Right lobe of liver (tissue), 6 donors: ENCODE measurements around the gene STMND1. TPM values are rescaled to one million over a fixed set of nuclear protein-coding genes. Genes with fewer than 3 reads are reported as not detected.

Experiments used
- ATAC-seq, 4 donors: fragments of 200-7000 bp; cut with Tn5 transposase; one replicate each; pipeline ENCODE4 v1.9.1; 2020; ENCODE audit warnings: mild to moderate bottlenecking in 4 of 4, moderate library complexity in 4 of 4
- DNase-seq, 3 donors: peaks; one replicate each; pipeline ENCODE4 v3.0.0-alpha.2; 2020
- H3K27ac ChIP-seq, 3 donors: fragments of 200-600 bp; one replicate each; pipeline ENCODE4 v1.8.0; 2022
- H3K27me3 ChIP-seq, 2 donors: fragments of 200-600 bp; one replicate each; pipeline ENCODE4 v1.8.0; 2022
- H3K36me3 ChIP-seq, 4 donors: fragments of 200-600 bp; sonication (generic) in 1 of 4; one replicate each; pipeline versions ENCODE4 v1.5.1 to v1.8.0; 2017 to 2022; ENCODE audit warnings: control low read depth in 1 of 4
- H3K4me1 ChIP-seq, 4 donors: fragments of 200-600 bp; sonication (generic) in 1 of 4; one replicate each; pipeline versions ENCODE4 v1.5.1 to v1.8.0; 2017 to 2022; ENCODE audit warnings: control low read depth in 1 of 4
- H3K4me3 ChIP-seq, 3 donors: fragments of 200-600 bp; one replicate each; pipeline ENCODE4 v1.8.0; 2022
- H3K9me3 ChIP-seq, 4 donors: fragments of 200-600 bp; sonication (generic) in 1 of 4; one replicate each; pipeline versions ENCODE4 v1.5.1 to v1.8.0; 2017 to 2022; ENCODE audit warnings: control low read depth in 1 of 4
- POLR2A ChIP-seq: fragments of 450-650 bp; IDR thresholded peaks from one replicate; pipeline ENCODE4 v1.6.1; 2017; ENCODE audit warnings: antibody characterized with exemption, mild to moderate bottlenecking
- WGBS: methylation state at CpG from one replicate; pipeline ENCODE4 v1.1.6; 2018; ENCODE audit warnings: low coverage, low lambda C conversion rate; ENCODE audit not compliant: insufficient coverage; ENCODE audit errors: missing lambda C conversion rate; 5-methylcytosine and 5-hydroxymethylcytosine counted together
- intact Hi-C, 2 donors: fragments of 100-400 bp; cut with DNase I; formaldehyde crosslinking; loops; one replicate each; pipeline versions ENCODE4 v1.11.2 to v1.14.1; 2022
- total RNA-seq, 6 experiments: library from RNA; depleted of rRNA in 2 of 6; stranded (reverse); fragments of >200 nt in 2 of 6; fragmentation: NEBNext Ultra II Directional in 3 of 6; extraction: Animal tissue kit (Norgen Biotek cat#: 25700) in 3 of 6; gene quantifications; one replicate each; pipeline versions ENCODE4 v1.1.0 to v1.2.4, GENCODE V29; 2016 to 2023
- TF ChIP-seq, protein P1 (sequence below), 4 donors: fragments of 200-600 bp in 3 of 4; fragments of 450-650 bp in 1 of 4; IDR thresholded peaks; one replicate each; pipeline versions ENCODE4 v1.5.1 to v1.8.0; 2016 to 2022; ENCODE audit warnings: antibody characterized with exemption in 4 of 4, mild to moderate bottlenecking in 2 of 4
- donor health status: DM: no; HTN: yes; CAD: no.
- donor health status: DM: no; HTN: no; CAD: no.
- donor health status: DM: no; HTN: no; CAD: no.
- donor health status: DM: no; HTN: yes; CAD: no.
- donor health status: DM: no; HTN: yes; CAD: no.

STMND1 gene
- total RNA-seq, 6 experiments from 2014 or later: 0.25 TPM; not detected in 5

DNA sequence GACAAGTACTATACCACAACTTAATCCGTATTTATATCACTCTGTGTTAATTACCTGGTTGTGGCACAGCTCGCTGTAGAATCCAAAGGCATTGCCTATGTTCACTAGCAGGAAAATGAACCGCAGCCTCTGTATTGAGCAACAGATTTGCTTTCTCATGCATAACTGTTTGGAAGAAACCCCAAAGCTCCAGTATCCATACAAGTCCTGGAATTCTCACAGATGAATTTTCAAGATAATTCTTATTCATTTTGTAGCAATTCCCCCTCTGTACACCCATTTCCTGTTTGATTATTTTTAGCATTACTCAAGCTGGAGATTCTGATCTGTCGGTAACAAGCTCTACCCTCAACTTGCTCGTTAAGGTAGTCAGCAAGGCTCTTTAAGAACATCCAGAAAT lies 63.5 kb downstream of the STMND1 start:
- no peak overlapping the region for H3K27ac ChIP-seq
- H3K4me3 ChIP-seq: no peak overlapping the region
- ATAC-seq: no peak
- H3K27me3 ChIP-seq: no peaks in the 10 kb centered on the region
- intact Hi-C loops: no loop called here
- no peaks in the 10 kb centered on the region for H3K4me1 ChIP-seq
- 67% methylated on average over 5 of the region's 5 CpGs for WGBS
- no peaks in the 10 kb centered on the region for H3K36me3 ChIP-seq
- TF ChIP-seq, protein P1, sequence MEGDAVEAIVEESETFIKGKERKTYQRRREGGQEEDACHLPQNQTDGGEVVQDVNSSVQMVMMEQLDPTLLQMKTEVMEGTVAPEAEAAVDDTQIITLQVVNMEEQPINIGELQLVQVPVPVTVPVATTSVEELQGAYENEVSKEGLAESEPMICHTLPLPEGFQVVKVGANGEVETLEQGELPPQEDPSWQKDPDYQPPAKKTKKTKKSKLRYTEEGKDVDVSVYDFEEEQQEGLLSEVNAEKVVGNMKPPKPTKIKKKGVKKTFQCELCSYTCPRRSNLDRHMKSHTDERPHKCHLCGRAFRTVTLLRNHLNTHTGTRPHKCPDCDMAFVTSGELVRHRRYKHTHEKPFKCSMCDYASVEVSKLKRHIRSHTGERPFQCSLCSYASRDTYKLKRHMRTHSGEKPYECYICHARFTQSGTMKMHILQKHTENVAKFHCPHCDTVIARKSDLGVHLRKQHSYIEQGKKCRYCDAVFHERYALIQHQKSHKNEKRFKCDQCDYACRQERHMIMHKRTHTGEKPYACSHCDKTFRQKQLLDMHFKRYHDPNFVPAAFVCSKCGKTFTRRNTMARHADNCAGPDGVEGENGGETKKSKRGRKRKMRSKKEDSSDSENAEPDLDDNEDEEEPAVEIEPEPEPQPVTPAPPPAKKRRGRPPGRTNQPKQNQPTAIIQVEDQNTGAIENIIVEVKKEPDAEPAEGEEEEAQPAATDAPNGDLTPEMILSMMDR (IDR thresholded peaks at IDR 0.05): no peak
- no peak for TF ChIP-seq POLR2A
- no peaks in the 10 kb centered on the region for H3K9me3 ChIP-seq
- DNase-seq: no peak

- Histone ChIP-seq H3K9me3 (no peaks in the 10 kb centered on the region), H3K4me3 (no peak overlapping the region), H3K27ac (no peak overlapping the region), H3K36me3 (no peaks in the 10 kb centered on the region), H3K4me1 (no peaks in the 10 kb centered on the region), H3K27me3 (no peaks in the 10 kb centered on the region)
- DNase-seq: peak; percentile 53 to 62 (median 58)
- intact Hi-C loops: no loop called here
- no peak for TF ChIP-seq POLR2A
- TF ChIP-seq, protein P1 (IDR thresholded peaks at IDR 0.05): peak; percentile 42 to 55 (median 48)
- 28% methylated on average over 9 of the region's 9 CpGs for WGBS
- peak; percentile 95 to 99 (median 97) for ATAC-seq
Measured at GRCh38 chr6:17167327-17167979, 65.6 kb downstream of the STMND1 start.

GRCh38 chr6:17169291-17169690 lies 67.4 kb downstream of the STMND1 start:
- TF ChIP-seq, protein P1 (IDR thresholded peaks at IDR 0.05): no peak
- WGBS: 83% methylated on average over 5 of the region's 6 CpGs
- DNase-seq: no peak
- H3K27me3 ChIP-seq: no peaks in the 10 kb centered on the region
- no peaks in the 10 kb centered on the region for H3K36me3 ChIP-seq
- no peaks in the 10 kb centered on the region for H3K4me1 ChIP-seq
- intact Hi-C loops: no loop called here
- no peak overlapping the region for H3K4me3 ChIP-seq
- no peak for ATAC-seq
- no peak overlapping the region for H3K27ac ChIP-seq
- no peaks in the 10 kb centered on the region for H3K9me3 ChIP-seq

- Histone ChIP-seq H3K27ac (no peak overlapping the region), H3K36me3 (no peaks in the 10 kb centered on the region), H3K4me3 (no peak overlapping the region), H3K27me3 (no peaks in the 10 kb centered on the region), H3K9me3 (no peaks in the 10 kb centered on the region), H3K4me1 (no peaks in the 10 kb centered on the region)
- ATAC-seq (no peak), DNase-seq (no peak)
- intact Hi-C loops: no loop called here
- WGBS: 93% methylated on average over 4 of the region's 6 CpGs
- TF ChIP-seq POLR2A: no peak
- TF ChIP-seq, protein P1 (IDR thresholded peaks at IDR 0.05): no peak
Measured at GRCh38 chr6:17169711-17170110, 67.9 kb downstream of the STMND1 start.
